Putamen (tissue), 1 donor: ENCODE results near the gene SETD7.

Experiments
- DNase-seq: peaks from one replicate; pipeline ENCODE4 v3.0.0-alpha.2; 2016; ENCODE audit warnings: low spot score

Gene SETD7

GRCh38 chr4:139550724-139551429 is 5.1 kb downstream of the SETD7 start:
- DNase-seq, result no peak

DNA sequence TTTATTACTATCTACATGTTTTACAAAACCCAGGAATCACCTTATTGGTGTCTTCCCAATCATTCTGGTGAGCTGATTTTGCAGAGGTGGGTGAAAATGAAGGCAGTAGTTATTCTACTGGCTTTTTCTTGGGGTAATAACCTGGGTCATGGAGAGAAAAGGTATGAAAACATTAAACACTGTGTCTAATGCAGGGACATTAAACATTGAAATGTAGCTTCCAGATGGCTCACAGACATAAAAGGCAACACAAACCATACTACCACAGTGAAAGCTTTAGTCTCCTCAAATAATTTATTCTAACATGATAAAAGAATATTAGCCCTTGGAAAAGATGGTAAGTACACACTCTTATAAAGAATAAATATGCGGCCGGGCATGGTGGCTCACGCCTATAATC is 8.0 kb downstream of the SETD7 start:
- no peak for DNase-seq

DNA sequence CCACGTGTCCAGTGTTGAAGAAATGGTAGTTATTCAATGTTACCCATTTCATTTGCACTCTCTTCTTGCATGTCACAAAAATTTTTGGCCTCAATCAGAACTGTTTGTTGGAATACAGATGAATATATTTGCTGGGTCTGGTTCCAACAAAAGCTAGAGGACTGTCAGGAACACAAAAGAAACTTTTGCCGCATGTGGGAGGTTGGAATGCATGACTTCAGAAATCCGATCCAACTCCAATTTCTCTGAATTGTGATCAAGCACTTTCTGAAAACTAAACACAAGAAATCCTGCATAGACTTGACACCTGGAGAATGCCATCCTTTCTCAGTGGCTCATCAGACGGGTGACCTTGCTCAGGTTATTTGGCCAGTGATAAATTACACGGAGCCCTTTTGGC is 15.4 kb downstream of the SETD7 start:
- no peak for DNase-seq

DNA sequence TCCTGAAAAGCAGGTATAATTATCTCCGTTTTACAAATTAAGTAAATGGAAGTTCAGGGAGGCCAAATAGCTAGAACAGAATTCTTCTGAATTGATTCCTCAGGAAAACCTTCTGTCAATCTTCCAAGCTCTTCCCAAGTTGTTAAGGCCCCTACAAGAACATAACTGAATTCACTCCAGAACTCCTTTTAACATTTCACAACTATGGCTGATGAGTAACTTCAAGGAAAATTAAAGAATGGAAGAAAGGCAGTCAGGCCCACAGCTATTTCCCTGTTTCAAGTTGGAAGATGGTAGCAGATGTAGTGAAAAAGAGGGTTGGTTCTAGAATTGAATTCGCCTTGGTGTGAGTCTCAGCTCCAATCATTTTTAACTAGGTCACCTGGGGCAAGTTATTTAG is 15.9 kb downstream of the SETD7 start:
- DNase-seq, result no peak

- no peak for DNase-seq
Observed at GRCh38 chr4:139537292-139537691, 18.7 kb downstream of the SETD7 start.

GRCh38 chr4:139535871-139536234 is 20.2 kb downstream of the SETD7 start:
- DNase-seq, result no peak

DNA sequence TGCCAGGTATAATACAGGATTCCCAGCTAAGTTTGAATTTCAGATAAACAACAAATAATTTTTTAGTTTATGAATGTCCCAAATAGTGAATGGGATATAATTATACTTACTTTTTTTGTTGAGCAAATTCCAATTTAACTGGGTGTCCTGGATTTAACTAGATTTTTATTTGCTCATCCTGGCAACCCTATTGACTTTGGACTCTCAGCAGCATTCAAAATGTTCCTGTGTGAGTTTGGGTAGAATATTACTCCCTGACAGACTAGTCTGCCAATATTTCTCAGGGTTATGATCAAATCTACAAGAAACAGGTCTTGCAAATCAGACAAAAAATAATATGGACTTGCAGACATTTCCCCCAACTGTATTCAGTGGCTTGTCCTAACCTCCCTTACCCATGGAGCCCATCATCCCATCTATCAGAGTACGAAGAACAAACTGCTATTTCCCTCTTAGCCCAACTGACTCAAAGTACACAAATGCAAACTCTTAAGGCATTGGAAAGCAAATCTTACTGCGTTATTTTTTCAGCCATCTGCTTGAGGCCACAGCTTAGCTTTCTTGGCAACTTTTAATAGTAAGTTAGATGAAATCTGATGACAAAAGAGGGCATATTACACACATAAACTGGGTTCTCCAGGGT is 20.7 kb downstream of the SETD7 start:
- no peak for DNase-seq

DNA sequence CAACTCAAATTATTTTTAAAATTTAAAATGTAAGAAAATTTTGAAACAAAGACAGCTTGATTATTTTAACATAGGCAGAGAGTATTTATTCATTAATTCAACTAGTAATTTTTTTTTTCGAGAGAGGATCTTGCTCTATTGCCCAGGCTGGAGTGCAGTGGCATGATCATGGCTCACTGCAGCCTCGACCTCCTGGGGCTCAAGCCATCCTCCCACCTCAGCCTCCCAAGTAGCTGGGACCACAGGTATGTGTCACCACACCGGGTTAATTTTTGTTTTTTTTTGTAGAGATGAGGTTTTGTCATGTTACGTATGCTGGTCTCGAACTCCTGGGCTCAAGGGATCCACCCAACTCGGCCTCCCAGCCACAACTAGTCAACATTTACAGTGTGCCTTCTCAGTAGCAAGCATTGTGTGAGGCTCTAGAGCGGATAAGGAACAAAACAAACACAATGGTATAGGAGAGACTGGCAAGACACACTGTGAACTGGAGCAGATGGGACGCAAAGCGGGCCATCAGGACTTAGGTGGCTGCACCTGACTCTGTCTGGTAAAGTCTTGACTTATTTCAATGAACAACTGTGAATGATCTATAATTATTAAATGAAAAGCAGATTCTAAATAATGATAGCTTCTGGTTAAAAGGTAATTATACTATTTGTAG is 21.6 kb downstream of the SETD7 start:
- DNase-seq, result no peak

DNA sequence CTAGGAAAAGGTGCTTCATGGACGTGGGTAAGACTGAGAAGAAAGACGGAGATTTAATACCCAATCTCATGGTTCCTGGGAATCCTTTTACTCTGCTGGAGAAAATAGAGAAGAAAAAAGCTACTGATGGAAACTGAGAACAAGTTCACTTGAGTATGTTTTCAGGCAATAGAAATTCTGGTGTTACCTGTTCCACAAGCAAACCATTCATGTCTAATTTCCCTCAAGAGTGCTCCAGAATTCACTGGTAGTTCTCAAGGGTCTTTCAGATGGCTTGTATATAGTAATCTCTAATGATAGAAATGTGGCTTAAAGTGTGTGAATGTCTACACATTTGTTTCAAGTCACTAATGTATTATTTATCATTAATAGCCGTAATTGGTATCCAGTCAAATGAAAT is 22.5 kb downstream of the SETD7 start:
- no peak for DNase-seq

GRCh38 chr4:139532947-139533346 is 23.1 kb downstream of the SETD7 start:
- no peak for DNase-seq

- DNase-seq, result no peak
Observed at GRCh38 chr4:139530833-139531427, 25.1 kb downstream of the SETD7 start.

DNA sequence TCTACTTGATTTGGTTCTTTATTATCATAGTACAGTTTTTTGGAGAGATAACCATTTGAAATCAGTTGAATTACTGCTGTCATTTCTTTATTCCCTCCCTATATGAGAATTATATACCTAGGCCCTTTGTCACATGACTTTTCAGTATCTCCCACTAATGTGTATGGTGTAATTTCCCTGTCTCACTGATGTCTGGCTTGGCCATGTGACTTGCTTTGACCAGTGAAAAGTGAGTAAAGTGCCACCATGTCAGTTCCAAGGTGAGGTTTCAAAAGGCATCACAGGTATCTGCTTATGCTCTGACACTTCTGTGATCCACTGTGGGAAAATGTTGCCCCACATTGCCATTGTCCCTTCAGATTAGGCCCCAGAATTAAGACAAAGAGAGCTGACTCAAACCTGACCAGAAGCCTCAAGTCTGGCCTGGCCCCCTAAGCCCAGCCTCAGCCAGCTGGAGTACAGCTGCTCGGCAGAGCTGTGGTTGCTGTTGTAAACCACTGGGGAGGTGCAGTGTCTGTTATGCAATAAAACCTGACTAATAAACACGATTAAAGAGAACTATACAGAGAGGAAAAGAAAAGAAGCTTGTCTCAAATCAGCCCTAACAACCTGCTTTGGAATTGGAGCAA is 27.5 kb downstream of the SETD7 start:
- no peak for DNase-seq

DNA sequence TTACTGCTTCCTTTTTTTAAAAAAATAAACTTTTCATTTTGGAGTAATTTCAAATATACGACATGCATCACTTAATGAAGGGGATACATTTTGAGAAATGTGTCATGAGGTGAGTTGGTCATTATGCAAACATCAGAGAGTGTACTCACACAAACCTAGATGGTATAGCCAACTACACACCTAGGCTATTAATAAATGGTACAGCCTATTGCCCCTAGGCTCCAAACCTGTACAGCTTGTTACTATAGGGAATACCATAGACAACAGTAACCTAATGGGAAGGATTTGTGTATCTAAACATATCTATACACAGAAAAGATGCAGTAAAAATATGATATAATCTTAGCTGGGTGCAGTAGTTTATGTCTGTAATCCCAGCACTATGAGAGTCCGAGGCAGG is 29.1 kb downstream of the SETD7 start:
- DNase-seq, result no peak

- no peak for DNase-seq
Observed at GRCh38 chr4:139525414-139525813, 30.6 kb downstream of the SETD7 start.

- DNase-seq, result no peak
Observed at GRCh38 chr4:139524062-139524631, 31.9 kb downstream of the SETD7 start.

- no peak for DNase-seq
Observed at GRCh38 chr4:139523076-139523475, 32.9 kb downstream of the SETD7 start.

GRCh38 chr4:139522457-139522856 is 33.6 kb downstream of the SETD7 start:
- no peak for DNase-seq

GRCh38 chr4:139521754-139522401 is 34.1 kb downstream of the SETD7 start:
- DNase-seq, result peak; percentile 72

DNA sequence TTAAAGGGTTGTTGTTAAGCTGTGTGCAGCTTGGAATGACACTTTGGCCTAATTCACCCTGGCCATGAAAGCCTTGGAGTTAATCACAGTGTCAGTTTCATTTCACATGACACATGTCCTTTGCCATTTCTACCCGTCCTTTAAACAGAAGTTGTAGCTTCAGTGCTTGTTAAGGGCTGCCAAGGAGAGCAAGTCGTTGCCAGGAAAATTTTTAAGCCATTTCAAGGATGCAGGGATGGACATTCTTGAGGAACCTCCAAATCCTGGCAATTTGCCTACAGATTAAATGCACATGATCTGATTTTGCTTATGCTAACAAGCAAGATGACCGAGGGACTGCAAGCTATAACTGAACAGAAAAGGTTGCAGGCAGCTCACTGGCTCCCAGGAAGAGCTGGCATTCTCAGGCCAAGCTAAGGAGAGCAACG is 40.5 kb downstream of the SETD7 start:
- no peak for DNase-seq

- DNase-seq, result no peak
Observed at GRCh38 chr4:139514382-139515059, 41.5 kb downstream of the SETD7 start.

- DNase-seq, result peak; percentile 66
Observed at GRCh38 chr4:139511320-139511719, 44.7 kb downstream of the SETD7 start.
